Large intestine (tissue), 3 donors: Measurements from ENCODE around the gene OPCML. TPM values are rescaled to one million over a fixed set of nuclear protein-coding genes. Genes with fewer than 3 reads are reported as not detected.

Experiments used
- DNase-seq, 2 donors: peaks; one replicate each; pipeline versions ENCODE4 v3.0.0 to v3.0.0-alpha.2; 2013
- H3K27ac ChIP-seq: one replicate; pipeline ENCODE4 v1.5.1; 2013; ENCODE audit warnings: low read length
- H3K27me3 ChIP-seq: 2 replicates; pipeline ENCODE4 v1.6.1; 2013; ENCODE audit warnings: low read length; ENCODE audit not compliant: control insufficient read depth, insufficient read depth
- H3K36me3 ChIP-seq: 2 replicates; pipeline ENCODE4 v1.6.1; 2013; ENCODE audit warnings: low read length; ENCODE audit not compliant: control insufficient read depth, insufficient read depth
- H3K4me1 ChIP-seq: one replicate; pipeline ENCODE4 v1.6.1; 2013; ENCODE audit warnings: low read length; ENCODE audit not compliant: control insufficient read depth, insufficient read depth
- H3K4me3 ChIP-seq: one replicate; pipeline ENCODE4 v1.5.1; 2013; ENCODE audit warnings: low read length
- H3K9me3 ChIP-seq: one replicate; pipeline ENCODE4 v1.6.1; 2013; ENCODE audit warnings: mild to moderate bottlenecking, low read depth, low read length, moderate library complexity; ENCODE audit not compliant: control insufficient read depth
- WGBS: methylation state at CpG from one replicate; pipeline ENCODE4 v1.1.5; 2013; ENCODE audit warnings: low lambda C conversion rate; ENCODE audit not compliant: insufficient coverage; 5-methylcytosine and 5-hydroxymethylcytosine counted together
- polyA plus RNA-seq: library from polyadenylated mRNA; unstranded; fragments of 120-200 nt; gene quantifications from one replicate; pipeline ENCODE4 v1.2.1, GENCODE V29; 2013

The OPCML gene
- polyA plus RNA-seq, 1 donor = 1.4 TPM

DNA sequence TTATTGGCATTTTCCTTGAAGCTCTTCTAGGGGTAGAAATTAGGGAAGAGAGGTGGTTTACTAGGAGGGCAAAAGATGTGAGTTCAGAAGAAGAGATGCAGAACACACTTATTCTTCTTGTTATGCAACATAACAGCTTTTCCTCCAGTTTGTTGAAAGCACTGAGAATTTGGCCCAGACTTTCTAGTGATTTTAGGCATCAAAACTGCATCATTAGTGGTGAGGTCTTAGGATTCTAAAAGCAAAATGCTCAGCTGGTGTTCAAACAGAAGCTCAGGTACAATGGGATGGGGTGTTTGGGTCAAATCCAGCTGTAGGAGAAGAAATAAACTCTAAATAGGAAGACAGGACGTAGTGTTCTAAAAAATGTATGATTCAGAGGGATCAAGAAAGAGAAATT, 221.1 kb downstream of the OPCML start:
- H3K36me3 ChIP-seq = no peaks in the 10 kb centered on the region
- H3K4me1 ChIP-seq = no peaks in the 10 kb centered on the region
- WGBS = 83% methylated on average over 1 of the region's 1 CpG
- no peak overlapping the region for H3K4me3 ChIP-seq
- no peaks in the 10 kb centered on the region for H3K27me3 ChIP-seq
- no peaks in the 10 kb centered on the region for H3K9me3 ChIP-seq
- no peak overlapping the region for H3K27ac ChIP-seq
- DNase-seq = no peak

DNA sequence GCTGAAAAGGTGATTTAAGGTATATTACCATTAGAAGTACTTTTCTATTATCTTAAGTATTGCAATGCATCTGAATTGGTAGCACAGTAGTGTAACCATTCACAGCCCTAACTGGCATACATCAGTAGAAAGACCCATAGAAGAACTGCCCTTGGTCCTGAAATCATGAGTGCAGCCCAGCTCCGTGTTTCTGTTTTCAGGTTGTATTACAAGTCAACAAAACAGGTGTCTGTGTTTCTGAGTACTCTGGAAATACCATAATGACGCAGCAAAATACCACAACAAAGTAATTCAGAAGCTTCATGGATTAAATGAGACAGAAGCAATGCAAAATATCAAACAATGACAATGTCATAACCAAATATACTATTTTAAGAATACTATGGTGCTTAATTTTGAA, 226.3 kb downstream of the OPCML start:
- H3K27me3 ChIP-seq = no peaks in the 10 kb centered on the region
- WGBS = 0% methylated on average over 1 of the region's 2 CpGs
- H3K27ac ChIP-seq = no peak overlapping the region
- no peak for DNase-seq
- no peaks in the 10 kb centered on the region for H3K36me3 ChIP-seq
- no peaks in the 10 kb centered on the region for H3K4me1 ChIP-seq
- H3K4me3 ChIP-seq = no peak overlapping the region
- no peaks in the 10 kb centered on the region for H3K9me3 ChIP-seq

DNA sequence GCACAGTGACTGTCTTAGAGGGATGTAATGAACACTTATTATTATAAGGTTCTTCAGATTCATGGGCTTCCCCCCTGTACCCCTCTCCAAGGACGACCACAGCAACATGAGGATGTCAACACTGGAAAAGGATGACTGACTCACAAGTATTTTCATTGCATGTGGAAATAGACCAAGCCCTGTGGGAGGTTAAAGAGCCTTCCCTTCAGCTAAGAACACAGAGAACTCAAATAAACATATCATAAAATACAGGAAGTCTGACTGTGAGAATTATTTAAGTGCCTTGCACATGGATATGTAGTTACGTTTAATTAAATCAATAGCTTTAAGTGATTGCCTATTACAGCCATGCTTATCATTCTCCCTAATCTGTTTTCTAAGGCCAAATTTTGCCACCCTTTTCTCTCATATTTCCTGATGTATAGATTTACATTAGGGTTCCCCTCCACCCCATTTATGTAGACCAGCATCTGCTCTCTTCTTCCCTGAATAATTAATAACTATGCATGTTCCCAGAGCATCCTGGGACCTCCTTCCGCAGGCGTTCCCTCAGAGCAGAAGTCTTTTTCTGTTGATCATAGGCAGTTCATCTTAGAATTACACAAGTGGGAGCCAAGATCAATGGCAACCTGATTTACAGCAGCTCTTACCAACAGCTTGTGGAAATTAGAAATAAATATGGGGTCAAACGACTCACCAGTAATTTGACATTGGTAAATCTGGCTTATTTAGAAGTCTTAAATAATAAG, 226.9 kb downstream of the OPCML start:
- Histone ChIP-seq H3K4me3 (no peak overlapping the region), H3K4me1 (no peaks in the 10 kb centered on the region), H3K9me3 (no peaks in the 10 kb centered on the region), H3K27ac (no peak overlapping the region), H3K27me3 (no peaks in the 10 kb centered on the region), H3K36me3 (no peaks in the 10 kb centered on the region)
- WGBS = 40% methylated on average over 1 of the region's 5 CpGs
- no peak for DNase-seq

DNA sequence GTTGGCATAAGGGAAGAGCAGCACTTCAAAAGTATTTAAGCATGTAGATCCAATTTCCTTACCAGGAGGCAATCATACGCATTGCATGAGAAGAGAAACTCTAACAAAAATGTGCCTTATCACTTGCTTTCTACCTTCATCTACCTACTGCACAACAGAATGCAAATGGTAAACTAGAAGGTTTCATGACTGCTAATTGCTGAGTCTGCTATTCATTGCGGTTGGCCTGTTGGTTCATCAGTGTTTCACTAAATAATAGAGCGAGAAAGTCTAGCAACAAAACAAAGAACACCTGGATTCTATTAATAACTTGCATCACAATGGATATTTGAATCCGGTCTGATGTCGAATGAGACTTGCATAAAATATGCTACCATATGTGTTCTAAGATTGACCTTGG, 229.0 kb downstream of the OPCML start:
- Histone ChIP-seq H3K4me3 (no peak overlapping the region), H3K36me3 (no peaks in the 10 kb centered on the region), H3K4me1 (no peaks in the 10 kb centered on the region), H3K27ac (no peak overlapping the region), H3K9me3 (no peaks in the 10 kb centered on the region), H3K27me3 (no peaks in the 10 kb centered on the region)
- WGBS = 96% methylated on average over 3 of the region's 5 CpGs
- DNase-seq = no peak

DNA sequence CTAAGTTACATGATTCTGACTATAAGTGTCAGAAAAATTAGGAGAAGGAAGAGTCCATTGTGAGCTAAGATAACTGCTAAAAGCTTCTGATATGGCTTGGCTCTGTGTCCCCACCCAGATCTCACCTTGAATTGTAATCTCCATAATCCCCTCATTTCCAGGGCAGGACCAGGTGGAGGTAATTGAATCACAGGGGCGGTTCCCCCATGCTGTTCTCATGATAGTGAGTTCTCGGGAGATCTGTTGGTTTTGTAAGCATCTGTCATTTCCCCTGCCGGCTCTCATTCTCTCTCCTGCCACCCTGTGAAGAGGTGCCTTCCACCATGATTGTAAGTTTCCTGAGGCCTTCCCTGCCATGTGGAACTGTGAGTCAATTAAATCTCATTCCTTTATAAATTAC, 230.2 kb downstream of the OPCML start:
- H3K4me3 ChIP-seq = no peak overlapping the region
- no peaks in the 10 kb centered on the region for H3K9me3 ChIP-seq
- 0% methylated on average over 1 of the region's 3 CpGs for WGBS
- no peak for DNase-seq
- H3K27ac ChIP-seq = no peak overlapping the region
- no peaks in the 10 kb centered on the region for H3K4me1 ChIP-seq
- H3K36me3 ChIP-seq = no peaks in the 10 kb centered on the region
- H3K27me3 ChIP-seq = no peaks in the 10 kb centered on the region

DNA sequence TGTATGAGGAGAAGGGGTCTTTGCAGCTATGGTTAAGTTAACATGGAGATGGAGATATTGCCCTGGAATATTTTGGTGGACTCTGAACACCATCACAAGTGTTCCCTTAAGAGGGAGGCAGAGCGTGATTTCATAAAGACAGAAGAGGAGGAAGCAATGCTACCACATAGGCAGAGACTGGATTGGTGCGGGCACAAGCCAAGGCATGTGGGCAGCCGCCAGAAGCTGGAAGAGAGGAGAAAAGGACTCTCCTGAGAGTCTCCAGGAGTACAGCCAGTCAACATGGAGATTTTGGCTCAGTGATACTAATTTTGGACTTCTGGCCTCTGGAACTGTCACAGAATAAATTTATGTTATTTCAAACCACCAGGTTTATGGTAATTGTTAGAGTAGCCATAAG, 231.6 kb downstream of the OPCML start:
- no peaks in the 10 kb centered on the region for H3K4me1 ChIP-seq
- no peak overlapping the region for H3K4me3 ChIP-seq
- no peaks in the 10 kb centered on the region for H3K27me3 ChIP-seq
- no peaks in the 10 kb centered on the region for H3K9me3 ChIP-seq
- no CpG with 5 or more reads among the region's 3 CpGs for WGBS
- H3K27ac ChIP-seq = no peak overlapping the region
- H3K36me3 ChIP-seq = no peaks in the 10 kb centered on the region
- DNase-seq = no peak

DNA sequence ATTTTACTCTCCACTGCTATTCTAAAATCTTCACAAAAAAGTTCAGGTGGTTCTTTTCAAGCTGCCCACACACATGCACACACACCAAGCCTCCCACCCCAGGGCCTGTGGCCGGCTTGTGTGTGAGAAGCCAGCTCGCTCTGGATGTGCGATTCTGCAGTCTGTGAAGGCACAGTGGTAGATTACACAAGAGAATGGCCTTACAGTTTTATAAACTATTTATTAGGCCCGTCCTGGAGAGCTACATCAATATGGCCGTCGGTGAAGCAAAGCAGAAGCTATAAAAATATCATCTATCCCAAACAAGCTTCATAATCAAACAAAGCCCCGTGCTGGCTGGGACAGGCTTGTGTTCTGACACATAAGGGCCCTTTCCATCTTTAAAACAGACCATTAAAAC, 240.5 kb downstream of the OPCML start:
- H3K4me3 ChIP-seq = no peak overlapping the region
- no peak for DNase-seq
- no CpG with 5 or more reads among the region's 7 CpGs for WGBS
- H3K27me3 ChIP-seq = no peaks in the 10 kb centered on the region
- no peak overlapping the region for H3K27ac ChIP-seq
- no peaks in the 10 kb centered on the region for H3K36me3 ChIP-seq
- H3K9me3 ChIP-seq = no peaks in the 10 kb centered on the region
- H3K4me1 ChIP-seq = no peaks in the 10 kb centered on the region

DNA sequence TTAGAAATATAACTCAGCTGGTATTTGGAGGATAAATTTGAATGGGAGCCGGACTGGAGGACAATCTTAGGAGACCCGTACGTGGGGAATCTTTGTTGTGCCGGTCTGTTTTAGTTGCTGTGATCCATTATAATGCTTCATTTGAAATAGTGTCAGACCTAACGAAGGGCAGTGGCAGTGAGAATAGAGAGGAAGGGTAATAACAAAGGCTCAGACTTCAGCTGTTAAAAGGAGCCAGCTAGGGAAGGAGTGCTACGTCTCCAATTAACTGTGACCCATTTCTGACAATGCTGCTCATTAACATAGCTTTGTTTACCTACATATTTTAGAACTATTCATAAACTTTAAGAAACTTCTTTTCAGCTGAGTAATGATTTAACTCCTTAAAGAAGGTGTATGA, 246.9 kb downstream of the OPCML start:
- Histone ChIP-seq H3K9me3 (no peaks in the 10 kb centered on the region), H3K27ac (no peak overlapping the region), H3K4me3 (no peak overlapping the region), H3K36me3 (no peaks in the 10 kb centered on the region), H3K4me1 (no peaks in the 10 kb centered on the region), H3K27me3 (no peaks in the 10 kb centered on the region)
- WGBS = no CpG with 5 or more reads among the region's 6 CpGs
- no peak for DNase-seq

DNA sequence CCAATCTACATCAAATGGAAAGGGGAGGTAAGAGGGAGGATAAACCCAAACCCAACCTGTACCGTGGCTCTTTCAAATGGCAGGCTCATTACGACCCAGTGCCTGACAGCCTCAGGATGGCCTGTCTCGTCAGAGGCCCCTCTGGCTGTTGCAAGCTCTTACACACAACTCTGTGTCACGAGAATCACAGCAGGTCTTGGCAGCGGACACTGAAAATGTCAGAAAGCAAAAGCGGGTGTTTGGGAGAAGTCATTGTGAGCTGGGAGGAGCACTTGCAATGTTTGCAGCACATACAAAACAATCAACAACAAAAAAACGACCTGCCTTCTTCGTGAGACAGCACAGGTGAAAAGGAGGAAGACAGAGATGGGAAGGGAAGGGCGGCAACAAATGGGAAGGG, 248.1 kb downstream of the OPCML start:
- 73% methylated on average over 2 of the region's 9 CpGs for WGBS
- H3K4me1 ChIP-seq = no peaks in the 10 kb centered on the region
- no peaks in the 10 kb centered on the region for H3K27me3 ChIP-seq
- H3K36me3 ChIP-seq = no peaks in the 10 kb centered on the region
- no peak overlapping the region for H3K27ac ChIP-seq
- no peak overlapping the region for H3K4me3 ChIP-seq
- no peaks in the 10 kb centered on the region for H3K9me3 ChIP-seq
- no peak for DNase-seq

DNA sequence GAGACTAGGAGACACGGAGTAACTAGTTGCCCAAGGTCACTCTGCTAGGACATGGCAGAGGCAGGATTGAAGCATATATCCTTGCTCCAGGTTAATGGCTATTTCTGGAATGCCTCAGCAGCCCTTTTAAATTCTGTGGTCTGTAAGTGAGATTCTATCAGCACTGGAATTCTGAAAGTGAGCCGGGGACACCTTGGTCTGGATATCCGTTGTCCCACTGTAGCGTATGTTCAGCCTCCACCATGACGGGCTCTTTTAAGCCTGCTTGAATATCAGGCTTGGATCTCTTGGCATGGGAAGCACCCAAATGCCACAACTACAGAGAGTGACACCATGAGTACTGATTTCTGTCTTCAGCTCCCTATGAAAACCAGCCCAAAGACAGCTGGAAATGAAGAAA, 254.4 kb downstream of the OPCML start:
- no peaks in the 10 kb centered on the region for H3K36me3 ChIP-seq
- no peaks in the 10 kb centered on the region for H3K4me1 ChIP-seq
- no peak overlapping the region for H3K4me3 ChIP-seq
- DNase-seq = no peak
- H3K27ac ChIP-seq = no peak overlapping the region
- 82% methylated on average over 2 of the region's 5 CpGs for WGBS
- H3K27me3 ChIP-seq = no peaks in the 10 kb centered on the region
- no peaks in the 10 kb centered on the region for H3K9me3 ChIP-seq
